Measurements from ENCODE around the gene BCR. TPM values are rescaled to one million over a fixed set of nuclear protein-coding genes. Genes with fewer than 3 reads are reported as not detected.

Gene BCR
- total and polyA plus RNA-seq, 2 of the 4 experiments (the other 2 are of a cell fraction), result 28.9 to 44.6 TPM

- no peak for TF ChIP-seq MXI1 (IDR thresholded peaks at IDR 0.05; ENCODE audit: borderline replicate concordance, low read depth, low read length)
Measured at GRCh38 chr22:23183061-23183698, 2.9 kb downstream of the BCR start (continued).

GRCh38 chr22:23184100-23184763, 3.9 kb downstream of the BCR start:
- no peak overlapping the region for H3K4me3 ChIP-seq (ENCODE audit: insufficient read depth, low read depth, low read length)
- H3K4ac ChIP-seq (ENCODE audit: low read depth, low read length), result no peak overlapping the region
- H3K27ac ChIP-seq (ENCODE audit: insufficient read depth, low read length), result no peak overlapping the region
- H3K4me2 ChIP-seq (ENCODE audit: low read depth, low read length), result no peak overlapping the region
- H2BK120ac ChIP-seq (ENCODE audit: low read depth, low read length), result no peak overlapping the region
- peaks cover 64% of the 10 kb centered on the region for H4K20me1 ChIP-seq (ENCODE audit: insufficient read depth, low read length)
- ATAC-seq (ENCODE audit: low read depth), result no peak
- no peak overlapping the region for H3K14ac ChIP-seq (replicated peaks; ENCODE audit: low read depth, low read length)
- H2AK9ac ChIP-seq (replicated peaks; ENCODE audit: low read depth, low read length, poor library complexity), result no peak overlapping the region
- in situ Hi-C loops (cut with MboI; ENCODE audit: low sequenced_read_pairs) (no loop called here), dilution Hi-C loops (cut with HindIII; ENCODE audit: low sequenced_read_pairs, unreplicated experiment) (no loop called here), intact Hi-C loops (cut with micrococcal nuclease) (loop anchor here (5.0 kb wide), 1 partner anchor 33 kb away; no protein-coding TSS in a partner anchor)
- H3K79me1 ChIP-seq (ENCODE audit: low read depth in 1 of 2, low read length in 2 of 2), result peaks cover 31 to 77% of the 10 kb centered on the region in 2 experiments
- H3K9me3 ChIP-seq (ENCODE audit: control insufficient read depth, insufficient read depth, low read length), result no peaks in the 10 kb centered on the region
- H4K91ac ChIP-seq (ENCODE audit: insufficient read depth, low read depth, low read length), result no peak overlapping the region
- POLR2A ChIA-PET (ENCODE audit: unreplicated experiment), result no interaction called here
- peaks cover 27% of the 10 kb centered on the region for H3K9me1 ChIP-seq (ENCODE audit: insufficient read depth, low read length)
- no TSS peak for BruUV-seq (replicated peaks)
- H2BK20ac ChIP-seq (ENCODE audit: low read depth, low read length), result no peak overlapping the region
- H3K36me3 ChIP-seq (ENCODE audit: control insufficient read depth, insufficient read depth, low read length), result peaks cover 10% of the 10 kb centered on the region; the same call in 1 of the 2 replicates
- H4K5ac ChIP-seq (ENCODE audit: low read depth, low read length), result no peak overlapping the region
- no peak overlapping the region for H2AK5ac ChIP-seq (ENCODE audit: low read depth, low read length)
- H4K8ac ChIP-seq (ENCODE audit: low read depth in 2 of 2, low read length in 2 of 2), result no peak overlapping the region
- TF ChIP-seq MAZ (IDR thresholded peaks at IDR 0.05; ENCODE audit: borderline replicate concordance, low read depth, low read length), result no peak
- TF ChIP-seq CEBPB (IDR thresholded peaks at IDR 0.05; ENCODE audit: low read depth, low read length), result no peak
- no peak for TF ChIP-seq NFE2L2 (IDR thresholded peaks at IDR 0.05; ENCODE audit: low read depth, low read length)
- no peak for TF ChIP-seq RCOR1 (IDR thresholded peaks at IDR 0.05; ENCODE audit: insufficient replicate concordance, low read length)
- TF ChIP-seq BHLHE40 (IDR thresholded peaks at IDR 0.05; ENCODE audit: low read depth, low read length), result no peak
- no peak for TF ChIP-seq ELK1 (IDR thresholded peaks at IDR 0.05; ENCODE audit: borderline replicate concordance, low read depth, low read length)
- no peak for TF ChIP-seq RFX5 (IDR thresholded peaks at IDR 0.05; ENCODE audit: low read depth, low read length)
- no peak for TF ChIP-seq POLR2A (IDR thresholded peaks at IDR 0.05; ENCODE audit: low read depth, low read length)
- H3K23ac ChIP-seq (ENCODE audit: low read depth, low read length), result no peak overlapping the region
- no peak overlapping the region for H2AFZ ChIP-seq (replicated peaks; ENCODE audit: low read length, poor library complexity)
- H2BK5ac ChIP-seq (ENCODE audit: low read depth, low read length, poor library complexity, severe bottlenecking), result no peak overlapping the region
- no peak overlapping the region for H3K18ac ChIP-seq (ENCODE audit: low read depth, low read length)
- no peak for DNase-seq
- no peak overlapping the region for H3K9ac ChIP-seq (ENCODE audit: low read depth, low read length)
- no peaks in the 10 kb centered on the region for H3K27me3 ChIP-seq (ENCODE audit: control insufficient read depth, insufficient read depth, low read length)
- no CpG with 5 or more reads among the region's 3 CpGs for WGBS, 2 experiments (ENCODE audit: extremely low coverage in 2 of 2, insufficient read length in 1 of 2)
- H3K56ac ChIP-seq (ENCODE audit: extremely low read depth, insufficient read depth, low read length), result no peak overlapping the region
- no peak overlapping the region for H2BK15ac ChIP-seq (ENCODE audit: low read depth, low read length)
- H3K4me1 ChIP-seq (ENCODE audit: control insufficient read depth, insufficient read depth, low read length), result peaks cover 35% of the 10 kb centered on the region
- CTCF ChIA-PET, result interaction anchor here (0.6 to 1.1 kb wide), 3 partner anchors 85 to 106 kb away, joined by 3 to 6 read pairs (median 6); no protein-coding TSS in a partner anchor

Data from IMR-90 (cell line).